HepG2 (cell line): ENCODE results near the gene FAM83D. TPM values are rescaled to one million over a fixed set of nuclear protein-coding genes. Genes with fewer than 3 reads are reported as not detected.

Experiments
- BCL6 ChIP-seq: IDR thresholded peaks from 2 replicates; pipeline ENCODE4 v1.6.1; 2016; ENCODE audit warnings: missing genetic modification reagents, missing compliant biosample characterization
- CCAR2 ChIP-seq: fragments of 200-400 bp; formaldehyde crosslinking; optimal IDR thresholded peaks from 2 replicates; pipeline ENCODE3; 2018; ENCODE audit warnings: low read depth, mild to moderate bottlenecking, low read length, moderate library complexity
- EP300 ChIP-seq, 3 experiments: sonication (generic) in 1 of 3; formaldehyde crosslinking in 1 of 3; IDR thresholded peaks; 2 replicates each; pipeline versions ENCODE4 v1.5.1 to v1.6.1; 2011 to 2020; ENCODE audit warnings: low read depth in 2 of 3, low read length in 2 of 3, borderline replicate concordance in 1 of 3, improper control_type of control experiment in 1 of 3, mild to moderate bottlenecking in 1 of 3, missing genetic modification reagents in 1 of 3, moderate library complexity in 1 of 3
- LCORL ChIP-seq, 2 experiments: fragments of 450-650 bp in 1 of 2; sonication (generic) in 1 of 2; formaldehyde crosslinking in 1 of 2; IDR thresholded peaks; 2 replicates each; pipeline versions ENCODE4 v1.5.0 to v1.6.1; 2017 to 2020; ENCODE audit warnings: antibody characterized with exemption in 1 of 2, missing genetic modification reagents in 1 of 2
- MXD4 ChIP-seq: IDR thresholded peaks from 2 replicates; pipeline ENCODE4 v1.6.1; 2016; ENCODE audit warnings: mild to moderate bottlenecking, missing biosample characterization, missing genetic modification reagents
- NFE2 ChIP-seq: sonication (generic); formaldehyde crosslinking; IDR thresholded peaks from 2 replicates; pipeline ENCODE4 v1.4.0; 2020; ENCODE audit warnings: missing genetic modification reagents
- NFIC ChIP-seq: IDR thresholded peaks from 2 replicates; pipeline ENCODE4 v1.6.1; 2012; ENCODE audit warnings: mild to moderate bottlenecking, low read length, inconsistent platforms
- ONECUT2 ChIP-seq: sonication (generic); formaldehyde crosslinking; IDR thresholded peaks from 2 replicates; pipeline ENCODE4 v1.4.0; 2020; ENCODE audit warnings: missing genetic modification reagents
- PPARG ChIP-seq: conservative IDR thresholded peaks from 2 replicates; pipeline ENCODE4 v1.6.1; 2016; ENCODE audit warnings: missing biosample characterization, missing genetic modification reagents
- RXRB ChIP-seq: IDR thresholded peaks from 2 replicates; pipeline ENCODE4 v1.6.1; 2016; ENCODE audit warnings: borderline replicate concordance, missing genetic modification reagents, missing compliant biosample characterization
- TEAD3 ChIP-seq: optimal IDR thresholded peaks from 2 replicates; pipeline ENCODE3; 2016; ENCODE audit warnings: borderline replicate concordance
- YY1 ChIP-seq: IDR thresholded peaks from 2 replicates; pipeline ENCODE4 v1.6.1; 2011; ENCODE audit warnings: low read length, low read depth, moderate library complexity, mild to moderate bottlenecking; ENCODE audit not compliant: insufficient read depth, insufficient replicate concordance
- polyA plus RNA-seq, 8 experiments: library from polyadenylated mRNA; depleted of rRNA in 3 of 8; stranded (reverse) in 7 of 8; unstranded in 1 of 8; fragments of >200 nt; fragmentation: Illumina TruSeq in 4 of 8; extraction: Trizol in 4 of 8; gene quantifications; 2 replicates each; pipeline versions ENCODE4 v1.2.1 to v1.2.3, GENCODE V29; 2011 to 2016; ENCODE audit warnings: low read depth in 4 of 8, missing spikeins in 1 of 8, mixed read lengths in 1 of 8; ENCODE audit not compliant: insufficient read depth in 1 of 8
- total RNA-seq, 5 experiments: library from RNA; depleted of rRNA; stranded (reverse); fragments of >200 nt; fragmentation: Illumina TruSeq; extraction: Trizol; gene quantifications; 2 replicates each; pipeline ENCODE4 v1.2.3, GENCODE V29; 2016; ENCODE audit warnings: low read depth in 1 of 5
- TF ChIP-seq, protein P1 (sequence below): IDR thresholded peaks from 2 replicates; pipeline ENCODE4 v1.4.0; 2020; ENCODE audit warnings: mild to moderate bottlenecking, missing genetic modification reagents
- TF ChIP-seq, protein P2 (sequence below): sonication (generic); formaldehyde crosslinking; IDR thresholded peaks from 2 replicates; pipeline ENCODE4 v1.5.1; 2020; ENCODE audit warnings: mild to moderate bottlenecking, missing genetic modification reagents, borderline replicate concordance
- TF ChIP-seq, protein P3 (sequence below): sonication (generic); IDR thresholded peaks from 2 replicates; pipeline ENCODE4 v1.6.1; 2016; ENCODE audit warnings: low read depth, borderline replicate concordance
- TF ChIP-seq, protein P4 (sequence below): sonication (generic); formaldehyde crosslinking; IDR thresholded peaks from 2 replicates; pipeline ENCODE4 v1.8.0; 2022; ENCODE audit warnings: missing genetic modification reagents, mild to moderate bottlenecking, moderate library complexity, borderline replicate concordance

FAM83D gene
- total and polyA plus RNA-seq, 2 of the 13 experiments (the other 11 are each of a cell fraction or from before 2014, with no cell fraction given) = 51.4 to 64.0 TPM

DNA sequence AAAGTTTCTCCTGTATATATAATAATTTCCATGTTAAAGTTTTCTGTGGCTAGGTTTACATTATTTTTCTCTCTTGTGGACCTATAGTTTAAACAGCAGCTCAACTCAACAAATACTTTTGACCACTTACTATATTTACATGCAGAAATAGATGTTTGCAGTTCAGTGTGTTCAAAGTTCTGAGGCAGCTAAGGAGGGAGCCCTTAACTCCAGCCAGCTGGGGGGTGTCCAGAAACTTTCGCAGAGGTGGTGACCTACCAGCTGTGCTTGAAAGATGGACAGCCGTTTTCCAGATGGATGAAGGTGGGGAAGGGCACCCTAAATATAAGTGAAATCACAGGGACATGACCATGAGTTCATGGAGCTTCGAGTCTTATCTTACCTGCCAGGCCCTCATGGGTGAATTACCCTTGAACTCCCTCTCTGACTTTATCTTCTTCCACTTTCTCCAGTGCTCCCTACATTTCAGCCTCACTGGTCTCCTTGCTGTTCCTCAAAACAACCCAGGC is 69.4 kb downstream of the FAM83D start (continued):
- TF ChIP-seq, protein P1, sequence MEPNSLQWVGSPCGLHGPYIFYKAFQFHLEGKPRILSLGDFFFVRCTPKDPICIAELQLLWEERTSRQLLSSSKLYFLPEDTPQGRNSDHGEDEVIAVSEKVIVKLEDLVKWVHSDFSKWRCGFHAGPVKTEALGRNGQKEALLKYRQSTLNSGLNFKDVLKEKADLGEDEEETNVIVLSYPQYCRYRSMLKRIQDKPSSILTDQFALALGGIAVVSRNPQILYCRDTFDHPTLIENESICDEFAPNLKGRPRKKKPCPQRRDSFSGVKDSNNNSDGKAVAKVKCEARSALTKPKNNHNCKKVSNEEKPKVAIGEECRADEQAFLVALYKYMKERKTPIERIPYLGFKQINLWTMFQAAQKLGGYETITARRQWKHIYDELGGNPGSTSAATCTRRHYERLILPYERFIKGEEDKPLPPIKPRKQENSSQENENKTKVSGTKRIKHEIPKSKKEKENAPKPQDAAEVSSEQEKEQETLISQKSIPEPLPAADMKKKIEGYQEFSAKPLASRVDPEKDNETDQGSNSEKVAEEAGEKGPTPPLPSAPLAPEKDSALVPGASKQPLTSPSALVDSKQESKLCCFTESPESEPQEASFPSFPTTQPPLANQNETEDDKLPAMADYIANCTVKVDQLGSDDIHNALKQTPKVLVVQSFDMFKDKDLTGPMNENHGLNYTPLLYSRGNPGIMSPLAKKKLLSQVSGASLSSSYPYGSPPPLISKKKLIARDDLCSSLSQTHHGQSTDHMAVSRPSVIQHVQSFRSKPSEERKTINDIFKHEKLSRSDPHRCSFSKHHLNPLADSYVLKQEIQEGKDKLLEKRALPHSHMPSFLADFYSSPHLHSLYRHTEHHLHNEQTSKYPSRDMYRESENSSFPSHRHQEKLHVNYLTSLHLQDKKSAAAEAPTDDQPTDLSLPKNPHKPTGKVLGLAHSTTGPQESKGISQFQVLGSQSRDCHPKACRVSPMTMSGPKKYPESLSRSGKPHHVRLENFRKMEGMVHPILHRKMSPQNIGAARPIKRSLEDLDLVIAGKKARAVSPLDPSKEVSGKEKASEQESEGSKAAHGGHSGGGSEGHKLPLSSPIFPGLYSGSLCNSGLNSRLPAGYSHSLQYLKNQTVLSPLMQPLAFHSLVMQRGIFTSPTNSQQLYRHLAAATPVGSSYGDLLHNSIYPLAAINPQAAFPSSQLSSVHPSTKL (CRISPR knock-in tag) = peak; percentile 72
- TF ChIP-seq PPARG (CRISPR knock-in tag) (peak; percentile 46; the same call in 1 of the 2 replicates), RXRB (CRISPR knock-in tag) (peak; percentile 34; the same call in 1 of the 2 replicates), TEAD3 (no peak), YY1 (no peak), NFE2 (CRISPR knock-in tag) (no peak), MXD4 (CRISPR knock-in tag) (no peak; the same call in 1 of the 2 replicates), LCORL (IDR thresholded peaks at IDR 0.05) (no peak), LCORL (CRISPR knock-in tag; IDR thresholded peaks at IDR 0.05) (peak; percentile 59; the same call in 1 of the 2 replicates), NFIC (peak; percentile 25; the same call in 1 of the 2 replicates), ONECUT2 (CRISPR knock-in tag) (no peak), CCAR2 (no peak), EP300 (IDR thresholded peaks at IDR 0.05; ENCODE audit: low read depth in 2 of 2, low read length in 2 of 2) (peak in 1 of 2 experiments; percentile 61; a peak in 1 of 4 replicates), EP300 (CRISPR knock-in tag; IDR thresholded peaks at IDR 0.05; ENCODE audit: borderline replicate concordance) (no peak), BCL6 (CRISPR knock-in tag) (peak; percentile 29; the same call in 1 of the 2 replicates)
- TF ChIP-seq, protein P2, sequence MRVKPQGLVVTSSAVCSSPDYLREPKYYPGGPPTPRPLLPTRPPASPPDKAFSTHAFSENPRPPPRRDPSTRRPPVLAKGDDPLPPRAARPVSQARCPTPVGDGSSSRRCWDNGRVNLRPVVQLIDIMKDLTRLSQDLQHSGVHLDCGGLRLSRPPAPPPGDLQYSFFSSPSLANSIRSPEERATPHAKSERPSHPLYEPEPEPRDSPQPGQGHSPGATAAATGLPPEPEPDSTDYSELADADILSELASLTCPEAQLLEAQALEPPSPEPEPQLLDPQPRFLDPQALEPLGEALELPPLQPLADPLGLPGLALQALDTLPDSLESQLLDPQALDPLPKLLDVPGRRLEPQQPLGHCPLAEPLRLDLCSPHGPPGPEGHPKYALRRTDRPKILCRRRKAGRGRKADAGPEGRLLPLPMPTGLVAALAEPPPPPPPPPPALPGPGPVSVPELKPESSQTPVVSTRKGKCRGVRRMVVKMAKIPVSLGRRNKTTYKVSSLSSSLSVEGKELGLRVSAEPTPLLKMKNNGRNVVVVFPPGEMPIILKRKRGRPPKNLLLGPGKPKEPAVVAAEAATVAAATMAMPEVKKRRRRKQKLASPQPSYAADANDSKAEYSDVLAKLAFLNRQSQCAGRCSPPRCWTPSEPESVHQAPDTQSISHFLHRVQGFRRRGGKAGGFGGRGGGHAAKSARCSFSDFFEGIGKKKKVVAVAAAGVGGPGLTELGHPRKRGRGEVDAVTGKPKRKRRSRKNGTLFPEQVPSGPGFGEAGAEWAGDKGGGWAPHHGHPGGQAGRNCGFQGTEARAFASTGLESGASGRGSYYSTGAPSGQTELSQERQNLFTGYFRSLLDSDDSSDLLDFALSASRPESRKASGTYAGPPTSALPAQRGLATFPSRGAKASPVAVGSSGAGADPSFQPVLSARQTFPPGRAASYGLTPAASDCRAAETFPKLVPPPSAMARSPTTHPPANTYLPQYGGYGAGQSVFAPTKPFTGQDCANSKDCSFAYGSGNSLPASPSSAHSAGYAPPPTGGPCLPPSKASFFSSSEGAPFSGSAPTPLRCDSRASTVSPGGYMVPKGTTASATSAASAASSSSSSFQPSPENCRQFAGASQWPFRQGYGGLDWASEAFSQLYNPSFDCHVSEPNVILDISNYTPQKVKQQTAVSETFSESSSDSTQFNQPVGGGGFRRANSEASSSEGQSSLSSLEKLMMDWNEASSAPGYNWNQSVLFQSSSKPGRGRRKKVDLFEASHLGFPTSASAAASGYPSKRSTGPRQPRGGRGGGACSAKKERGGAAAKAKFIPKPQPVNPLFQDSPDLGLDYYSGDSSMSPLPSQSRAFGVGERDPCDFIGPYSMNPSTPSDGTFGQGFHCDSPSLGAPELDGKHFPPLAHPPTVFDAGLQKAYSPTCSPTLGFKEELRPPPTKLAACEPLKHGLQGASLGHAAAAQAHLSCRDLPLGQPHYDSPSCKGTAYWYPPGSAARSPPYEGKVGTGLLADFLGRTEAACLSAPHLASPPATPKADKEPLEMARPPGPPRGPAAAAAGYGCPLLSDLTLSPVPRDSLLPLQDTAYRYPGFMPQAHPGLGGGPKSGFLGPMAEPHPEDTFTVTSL (CRISPR knock-in tag) = peak; percentile 66; the same call in 1 of the 2 replicates
- TF ChIP-seq, protein P3, sequence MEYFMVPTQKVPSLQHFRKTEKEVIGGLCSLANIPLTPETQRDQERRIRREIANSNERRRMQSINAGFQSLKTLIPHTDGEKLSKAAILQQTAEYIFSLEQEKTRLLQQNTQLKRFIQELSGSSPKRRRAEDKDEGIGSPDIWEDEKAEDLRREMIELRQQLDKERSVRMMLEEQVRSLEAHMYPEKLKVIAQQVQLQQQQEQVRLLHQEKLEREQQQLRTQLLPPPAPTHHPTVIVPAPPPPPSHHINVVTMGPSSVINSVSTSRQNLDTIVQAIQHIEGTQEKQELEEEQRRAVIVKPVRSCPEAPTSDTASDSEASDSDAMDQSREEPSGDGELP = peak; percentile 89
- TF ChIP-seq, protein P4, sequence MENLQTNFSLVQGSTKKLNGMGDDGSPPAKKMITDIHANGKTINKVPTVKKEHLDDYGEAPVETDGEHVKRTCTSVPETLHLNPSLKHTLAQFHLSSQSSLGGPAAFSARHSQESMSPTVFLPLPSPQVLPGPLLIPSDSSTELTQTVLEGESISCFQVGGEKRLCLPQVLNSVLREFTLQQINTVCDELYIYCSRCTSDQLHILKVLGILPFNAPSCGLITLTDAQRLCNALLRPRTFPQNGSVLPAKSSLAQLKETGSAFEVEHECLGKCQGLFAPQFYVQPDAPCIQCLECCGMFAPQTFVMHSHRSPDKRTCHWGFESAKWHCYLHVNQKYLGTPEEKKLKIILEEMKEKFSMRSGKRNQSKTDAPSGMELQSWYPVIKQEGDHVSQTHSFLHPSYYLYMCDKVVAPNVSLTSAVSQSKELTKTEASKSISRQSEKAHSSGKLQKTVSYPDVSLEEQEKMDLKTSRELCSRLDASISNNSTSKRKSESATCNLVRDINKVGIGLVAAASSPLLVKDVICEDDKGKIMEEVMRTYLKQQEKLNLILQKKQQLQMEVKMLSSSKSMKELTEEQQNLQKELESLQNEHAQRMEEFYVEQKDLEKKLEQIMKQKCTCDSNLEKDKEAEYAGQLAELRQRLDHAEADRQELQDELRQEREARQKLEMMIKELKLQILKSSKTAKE (CRISPR knock-in tag) = no peak
